Activated T-cell treated with anti-CD3 and anti-CD28 coated beads, Interleukin-2, amount 50 U/mL, for 4 hours (primary cell): Measurements from ENCODE around the gene SYP. TPM values are rescaled to one million over a fixed set of nuclear protein-coding genes. Genes with fewer than 3 reads are reported as not detected.
"Not testable (repeated sequence)": the region's sequence is repeated elsewhere in the genome, so short reads cannot be mapped to it uniquely, and the experiment has no call there.

Source experiments
- ATAC-seq, 2 donors: fragments of 200-7000 bp; cut with Tn5 transposase; one replicate each; pipeline ENCODE4 v1.10.0; 2021
- DNase-seq: peaks from one replicate; pipeline ENCODE4 v3.0.0-alpha.2; 2020
- H3K27me3 Mint-ChIP-seq: one replicate; pipeline ENCODE4 v1.8.0; 2021; ENCODE audit warnings: low read depth, mixed read lengths
- H3K36me3 Mint-ChIP-seq: one replicate; pipeline ENCODE4 v1.8.0; 2022; ENCODE audit warnings: mixed read lengths; ENCODE audit not compliant: insufficient read depth
- H3K4me1 Mint-ChIP-seq: one replicate; pipeline ENCODE4 v1.8.0; 2021; ENCODE audit warnings: low read depth, mixed read lengths
- H3K4me3 Mint-ChIP-seq: one replicate; pipeline ENCODE4 v1.8.0; 2021; ENCODE audit warnings: mild to moderate bottlenecking, moderate library complexity, mixed read lengths
- H3K9me3 Mint-ChIP-seq: one replicate; pipeline ENCODE4 v1.8.0; 2021; ENCODE audit warnings: mixed read lengths
- total RNA-seq, 3 donors: library from RNA; stranded (reverse); gene quantifications; one replicate each; pipeline ENCODE4 v1.2.1, GENCODE V29; 2021

Gene SYP
- total RNA-seq, 3 donors from 2014 or later, result 3.1 to 5.3 (median 3.8) TPM

DNA sequence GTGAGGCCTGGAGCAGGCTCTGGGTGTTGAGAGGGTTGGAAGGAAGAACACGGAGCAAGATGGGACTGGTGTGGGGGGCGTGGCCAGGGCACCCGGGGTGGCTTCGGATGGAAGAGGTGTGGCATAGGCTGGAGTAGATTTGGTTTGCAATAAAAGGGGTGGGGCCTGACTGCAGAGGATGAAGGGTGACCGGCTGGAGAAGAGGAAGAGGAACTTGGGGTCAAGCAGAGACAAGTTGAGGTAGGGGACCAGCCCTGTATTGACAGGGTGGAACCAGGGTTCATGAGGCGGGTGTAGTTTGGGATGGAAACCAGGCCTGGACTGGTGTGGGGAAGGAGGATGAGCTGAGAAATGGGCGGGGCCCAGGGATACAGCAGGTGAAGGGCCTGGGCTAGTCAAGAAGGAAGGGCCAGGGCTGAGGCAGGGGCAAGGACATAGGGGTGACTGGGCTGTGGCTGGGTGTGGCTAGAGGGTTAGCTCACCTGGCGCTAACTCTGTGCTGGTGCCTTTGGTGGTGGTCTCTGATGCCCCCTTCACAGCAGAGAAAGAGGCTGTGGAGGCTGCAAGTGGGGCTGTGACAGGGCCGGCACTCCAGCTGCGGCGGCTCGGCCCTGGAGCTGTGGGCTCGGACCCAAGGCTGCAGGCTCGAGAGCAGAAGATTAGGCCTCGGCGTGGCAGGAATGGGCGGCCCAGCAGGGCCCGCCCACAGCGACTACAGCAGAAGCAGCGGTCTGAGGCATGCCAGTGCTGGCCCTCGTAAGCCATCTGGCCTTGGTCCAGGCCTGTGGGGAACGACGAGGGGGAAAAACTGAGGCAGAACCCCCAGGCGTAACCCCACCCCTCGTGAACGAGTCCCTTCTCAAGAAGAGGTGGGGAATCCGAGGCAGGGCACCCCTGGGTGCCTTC lies 23.3 kb downstream of the SYP start:
- no peaks in the 10 kb centered on the region for H3K27me3 Mint-ChIP-seq
- H3K36me3 Mint-ChIP-seq, result peaks cover 22% of the 10 kb centered on the region
- H3K4me1 Mint-ChIP-seq, result peaks cover 19% of the 10 kb centered on the region
- no peak for ATAC-seq
- no peak overlapping the region for H3K4me3 Mint-ChIP-seq
- no peaks in the 10 kb centered on the region for H3K9me3 Mint-ChIP-seq
- DNase-seq, result no peak

DNA sequence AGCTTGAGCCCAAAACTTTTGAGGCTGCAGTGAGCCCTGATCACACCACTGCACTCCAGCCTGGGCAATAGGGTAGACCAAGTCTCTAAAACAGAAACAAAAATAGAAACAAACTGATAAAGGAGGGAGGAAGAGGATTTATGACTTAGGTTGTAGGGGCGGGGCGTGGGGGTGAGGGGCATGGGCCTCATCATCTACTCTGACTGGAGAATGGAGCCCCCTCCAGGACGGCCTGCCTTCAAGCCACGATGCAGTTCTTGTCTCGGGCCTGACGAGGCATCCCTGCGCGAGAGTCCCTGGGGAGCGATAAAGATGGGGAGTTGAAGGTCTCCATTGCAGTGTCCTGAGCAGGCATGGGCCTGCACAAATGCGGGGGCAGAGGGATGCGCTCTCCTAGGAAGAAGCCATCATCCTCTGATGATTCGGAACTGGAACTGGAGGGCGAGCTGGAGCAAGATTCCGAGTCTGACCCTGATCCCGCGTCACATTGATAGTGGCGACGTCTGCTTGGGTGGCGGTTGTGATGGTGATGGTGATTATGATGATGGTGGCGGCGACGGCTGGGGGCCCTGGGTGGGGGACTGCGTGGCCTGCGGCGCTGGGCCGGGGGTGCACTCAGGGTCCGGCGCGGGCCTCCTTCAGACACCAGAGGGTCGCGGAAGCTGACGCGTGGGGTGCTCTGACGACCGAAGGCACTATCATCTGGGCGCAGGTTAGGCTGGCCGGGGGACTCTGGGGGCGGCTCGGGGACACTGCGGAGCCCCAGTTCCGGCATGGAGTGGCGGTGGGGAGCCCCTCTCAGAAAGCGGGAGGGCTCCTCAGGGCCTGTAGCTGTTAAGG lies 24.3 kb downstream of the SYP start:
- H3K4me3 Mint-ChIP-seq, result no peak overlapping the region
- H3K4me1 Mint-ChIP-seq, result peaks cover 19% of the 10 kb centered on the region
- no peaks in the 10 kb centered on the region for H3K27me3 Mint-ChIP-seq
- ATAC-seq (no peak), DNase-seq (no peak)
- H3K9me3 Mint-ChIP-seq, result no peaks in the 10 kb centered on the region
- peaks cover 19% of the 10 kb centered on the region for H3K36me3 Mint-ChIP-seq

DNA sequence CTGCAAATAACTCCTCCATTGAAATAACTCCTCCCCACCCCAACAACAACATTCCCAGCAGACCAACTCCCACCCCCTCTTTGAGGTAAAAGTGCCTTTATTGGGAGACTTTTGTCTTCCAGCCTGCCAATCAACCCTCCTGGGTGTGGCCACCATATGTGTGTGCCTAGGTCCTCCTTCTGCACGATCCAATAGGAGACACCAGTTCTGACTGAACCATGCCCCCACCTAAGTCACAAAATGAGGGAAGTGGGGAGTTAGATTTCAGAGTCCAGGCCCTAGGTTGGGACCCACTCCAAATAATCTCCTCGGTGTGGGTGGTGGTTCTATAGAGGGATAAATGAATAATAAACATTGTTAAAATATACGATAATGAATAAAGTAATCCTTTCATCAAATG lies 25.3 kb downstream of the SYP start:
- no peak overlapping the region for H3K4me3 Mint-ChIP-seq

DNA sequence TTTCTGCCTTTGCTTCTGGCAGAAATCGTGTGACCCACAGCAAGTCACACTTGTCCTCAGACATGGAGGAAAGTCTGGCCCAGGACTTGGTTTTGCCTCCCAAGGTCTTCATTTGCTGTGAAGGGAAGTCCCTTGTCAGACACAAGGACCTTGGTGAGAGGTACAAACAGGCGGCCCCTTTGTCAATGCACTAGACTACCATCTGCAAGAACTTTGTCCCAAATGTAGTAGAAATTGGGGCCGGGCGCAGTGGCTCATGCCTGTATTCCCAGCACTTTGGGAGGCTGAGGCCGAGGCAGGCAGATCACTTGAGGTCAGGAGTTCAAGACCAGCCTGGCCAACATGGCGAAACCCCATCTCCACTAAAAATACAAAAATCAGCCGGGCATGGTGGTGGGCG lies 26.4 kb downstream of the SYP start:
- H3K27me3 Mint-ChIP-seq, DNase-seq, ATAC-seq, H3K9me3 Mint-ChIP-seq, H3K36me3 Mint-ChIP-seq: not testable (repeated sequence)
- Mint-ChIP-seq H3K4me3 (peak overlapping the region; percentile 88), H3K4me1 (peaks cover 19% of the 10 kb centered on the region)

More for the DNA sequence above, 25.3 kb downstream of the SYP start:
- DNase-seq (no peak), ATAC-seq (no peak)
- Mint-ChIP-seq H3K27me3 (no peaks in the 10 kb centered on the region), H3K9me3 (no peaks in the 10 kb centered on the region), H3K36me3 (peaks cover 13% of the 10 kb centered on the region), H3K4me1 (peaks cover 19% of the 10 kb centered on the region)

DNA sequence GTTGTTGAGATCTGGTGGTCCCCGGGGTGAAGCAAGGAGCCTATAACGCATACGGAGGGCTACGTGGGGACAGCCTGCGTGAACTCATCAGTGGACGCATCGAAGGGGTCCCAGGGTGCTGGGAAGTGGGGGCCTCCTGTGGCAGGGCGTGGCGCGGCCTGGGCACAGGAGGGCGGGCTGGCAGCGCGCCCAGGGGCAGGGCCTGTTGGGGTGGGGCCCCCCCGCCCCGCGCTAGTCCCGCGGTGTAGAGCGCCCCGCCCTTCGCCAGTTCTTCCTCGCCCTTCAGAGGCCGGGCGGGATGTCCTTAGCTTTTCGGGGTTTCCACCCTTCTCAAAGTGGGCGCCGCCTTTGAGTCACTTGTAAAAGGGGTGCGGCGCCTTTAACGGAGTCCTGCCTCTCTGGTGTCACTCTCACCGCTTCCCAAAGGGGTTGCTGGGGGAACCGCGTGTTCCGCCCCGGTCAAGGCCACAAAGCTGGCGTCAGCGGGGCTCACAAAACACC lies 27.7 kb downstream of the SYP start:
- Mint-ChIP-seq H3K27me3 (no peaks in the 10 kb centered on the region), H3K4me3 (peak overlapping the region; percentile 88), H3K9me3 (no peaks in the 10 kb centered on the region), H3K4me1 (peaks cover 28% of the 10 kb centered on the region), H3K36me3 (peaks cover 7% of the 10 kb centered on the region)
- ATAC-seq, result peak; percentile 73 to 85
- peak; percentile 63 for DNase-seq

DNA sequence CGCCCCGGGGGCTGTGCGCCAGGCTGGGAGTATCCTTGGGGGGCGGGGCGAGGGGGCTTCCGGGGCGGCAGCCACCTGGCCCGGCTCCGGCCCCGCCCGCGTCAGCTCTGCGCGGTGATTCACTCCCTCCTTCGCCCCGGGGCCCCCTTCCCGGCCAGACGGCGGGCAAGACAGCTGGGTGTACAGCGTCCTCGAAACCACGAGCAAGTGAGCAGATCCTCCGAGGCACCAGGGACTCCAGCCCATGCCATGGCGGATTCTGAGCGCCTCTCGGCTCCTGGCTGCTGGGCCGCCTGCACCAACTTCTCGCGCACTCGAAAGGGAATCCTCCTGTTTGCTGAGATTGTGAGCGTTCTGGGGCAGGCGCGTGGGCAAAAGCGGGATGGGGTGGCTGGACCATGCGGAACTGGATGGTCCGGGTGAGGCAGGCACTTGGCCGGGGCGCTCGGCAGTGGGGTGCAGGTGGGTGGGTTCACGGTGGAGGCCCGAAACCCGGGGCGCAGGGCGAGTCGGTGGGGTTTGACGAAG lies 28.2 kb downstream of the SYP start, which contains the start of gene PLP2:
Gene PLP2 (plus strand): TSS at position 147 of the 528 bp plus-strand sequence. CDS start 103 bp downstream, at position 250.
- peak within 1 kb of the TSS; percentile 88 for H3K4me3 Mint-ChIP-seq
- ATAC-seq, result peak; percentile 69 to 76

DNA sequence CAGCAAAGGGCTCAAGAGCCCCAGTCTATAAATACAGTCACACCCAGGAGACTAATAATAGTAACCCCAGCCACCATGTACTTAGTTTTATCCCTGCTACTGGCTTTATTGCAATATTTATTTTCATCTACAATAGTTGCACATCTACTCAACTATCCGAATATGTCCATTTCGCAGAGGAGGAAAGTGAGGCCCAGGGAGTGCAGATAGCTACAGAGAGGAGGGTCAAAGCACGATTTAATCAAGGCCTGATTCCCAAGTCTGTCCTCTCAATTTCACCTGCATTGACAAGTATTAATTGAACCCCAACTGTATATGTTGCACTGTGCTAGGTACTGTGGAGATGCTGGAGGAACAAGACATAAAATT lies 32.3 kb downstream of the SYP start:
- no peak for DNase-seq
- H3K27me3 Mint-ChIP-seq, result no peaks in the 10 kb centered on the region
- peak overlapping the region; percentile 83 for H3K4me3 Mint-ChIP-seq
- ATAC-seq, result no peak
- H3K4me1 Mint-ChIP-seq, result peaks cover 30% of the 10 kb centered on the region
- no peaks in the 10 kb centered on the region for H3K36me3 Mint-ChIP-seq
- H3K9me3 Mint-ChIP-seq, result no peaks in the 10 kb centered on the region

More for the DNA sequence above, 28.2 kb downstream of the SYP start, which contains the start of gene PLP2:
- Mint-ChIP-seq H3K4me1 (peaks cover 31% of the 10 kb centered on the region), H3K9me3 (no peaks in the 10 kb centered on the region), H3K36me3 (peaks cover 7% of the 10 kb centered on the region), H3K27me3 (no peaks in the 10 kb centered on the region)
- peak; percentile 73 for DNase-seq

DNA sequence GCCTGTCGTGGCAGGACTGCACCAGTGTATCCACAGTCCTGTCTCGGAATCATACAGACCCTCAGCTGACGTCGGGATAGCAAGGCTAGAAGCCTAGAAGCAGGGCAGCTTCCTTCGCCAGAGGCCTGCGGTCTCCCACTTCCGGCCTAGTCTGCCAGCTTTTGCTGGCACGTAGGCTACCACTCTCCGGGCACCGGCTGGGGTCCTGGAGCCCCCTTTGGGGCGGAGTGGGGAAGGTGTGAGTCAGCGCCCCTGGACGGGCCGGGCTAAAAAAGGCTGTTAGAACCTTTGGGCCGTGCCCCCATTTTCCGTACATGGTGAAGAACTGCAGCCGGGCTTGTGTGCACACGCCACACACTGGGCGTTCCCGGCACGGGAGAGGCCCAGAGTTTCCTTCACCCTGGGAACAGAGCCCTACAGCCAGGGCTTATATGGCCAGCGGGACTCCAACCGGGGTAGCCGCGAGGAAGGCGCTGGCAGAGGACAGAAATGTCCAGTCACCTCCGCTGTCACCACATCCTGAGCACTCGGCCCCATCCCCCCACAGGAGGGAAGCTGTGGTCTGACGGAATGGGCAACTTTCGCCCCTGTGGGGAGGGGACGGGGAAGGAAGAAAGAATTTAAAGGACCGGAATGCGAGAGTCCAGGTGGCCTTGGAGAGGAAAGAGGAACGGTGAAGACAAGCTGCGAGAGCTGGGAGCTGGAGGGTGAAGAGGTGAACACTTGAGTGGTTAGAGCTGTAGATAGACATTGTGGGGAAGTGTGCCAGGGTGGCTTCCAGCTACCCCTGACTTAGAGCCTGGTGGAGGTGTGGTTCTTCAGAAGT lies 32.9 kb downstream of the SYP start:
- peak; percentile 48 for DNase-seq
- Mint-ChIP-seq H3K9me3 (no peaks in the 10 kb centered on the region), H3K36me3 (no peaks in the 10 kb centered on the region), H3K4me3 (peak overlapping the region; percentile 83), H3K4me1 (peaks cover 28% of the 10 kb centered on the region), H3K27me3 (no peaks in the 10 kb centered on the region)
- peak; percentile 15 to 18 for ATAC-seq

DNA sequence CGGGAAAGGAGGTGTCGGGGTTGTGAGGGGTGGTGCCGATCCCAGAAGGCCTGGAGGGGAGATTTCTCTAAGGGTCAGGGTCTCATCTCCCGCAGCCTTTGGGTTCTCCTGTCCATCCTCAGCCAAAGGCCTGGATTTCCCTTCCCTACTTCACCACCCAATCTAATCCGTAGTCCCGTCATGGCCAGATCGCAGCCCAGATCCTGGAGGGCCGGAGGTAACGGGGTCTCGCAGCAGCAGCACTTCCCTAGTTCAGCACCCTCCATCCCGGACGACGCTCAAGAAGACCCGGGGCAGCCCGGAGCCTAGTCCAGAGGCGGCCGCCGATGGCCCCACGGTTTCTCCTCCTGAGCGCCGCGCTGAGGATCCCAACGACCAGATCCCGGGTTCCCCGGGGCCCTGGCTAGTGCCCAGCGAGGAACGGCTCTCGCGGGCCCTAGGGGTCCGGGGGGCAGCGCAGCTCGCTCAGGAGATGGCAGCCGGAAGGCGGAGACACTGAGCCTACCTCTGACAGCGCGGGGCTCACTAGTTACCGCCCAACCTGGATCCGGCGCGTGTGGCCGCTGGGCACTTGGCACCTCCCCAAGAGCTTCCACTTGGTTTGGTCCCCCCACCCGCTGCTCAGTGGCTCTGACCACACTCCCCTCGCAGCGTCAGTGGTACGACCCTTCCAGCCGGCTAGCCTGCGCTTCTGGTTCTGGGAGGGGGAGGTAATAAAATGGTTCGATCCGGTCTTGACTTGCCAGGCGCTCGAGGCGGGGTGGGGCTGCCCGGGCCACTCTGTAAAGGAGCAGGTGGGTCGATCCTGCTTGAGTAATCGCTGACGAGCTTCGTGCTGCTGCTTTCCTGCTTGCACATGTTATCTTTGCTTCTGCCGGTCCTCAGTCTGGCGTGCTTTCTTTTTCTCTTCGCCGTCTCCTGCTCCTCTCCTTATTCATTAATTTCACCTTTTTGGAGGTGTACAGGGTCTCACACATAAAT lies 33.8 kb downstream of the SYP start:
- ATAC-seq, result peak; percentile 64
- H3K4me1 Mint-ChIP-seq, result peaks cover 28% of the 10 kb centered on the region
- no peaks in the 10 kb centered on the region for H3K36me3 Mint-ChIP-seq
- no peaks in the 10 kb centered on the region for H3K9me3 Mint-ChIP-seq
- DNase-seq, result peak; percentile 63
- H3K4me3 Mint-ChIP-seq, result peak overlapping the region; percentile 83
- H3K27me3 Mint-ChIP-seq, result no peaks in the 10 kb centered on the region

DNA sequence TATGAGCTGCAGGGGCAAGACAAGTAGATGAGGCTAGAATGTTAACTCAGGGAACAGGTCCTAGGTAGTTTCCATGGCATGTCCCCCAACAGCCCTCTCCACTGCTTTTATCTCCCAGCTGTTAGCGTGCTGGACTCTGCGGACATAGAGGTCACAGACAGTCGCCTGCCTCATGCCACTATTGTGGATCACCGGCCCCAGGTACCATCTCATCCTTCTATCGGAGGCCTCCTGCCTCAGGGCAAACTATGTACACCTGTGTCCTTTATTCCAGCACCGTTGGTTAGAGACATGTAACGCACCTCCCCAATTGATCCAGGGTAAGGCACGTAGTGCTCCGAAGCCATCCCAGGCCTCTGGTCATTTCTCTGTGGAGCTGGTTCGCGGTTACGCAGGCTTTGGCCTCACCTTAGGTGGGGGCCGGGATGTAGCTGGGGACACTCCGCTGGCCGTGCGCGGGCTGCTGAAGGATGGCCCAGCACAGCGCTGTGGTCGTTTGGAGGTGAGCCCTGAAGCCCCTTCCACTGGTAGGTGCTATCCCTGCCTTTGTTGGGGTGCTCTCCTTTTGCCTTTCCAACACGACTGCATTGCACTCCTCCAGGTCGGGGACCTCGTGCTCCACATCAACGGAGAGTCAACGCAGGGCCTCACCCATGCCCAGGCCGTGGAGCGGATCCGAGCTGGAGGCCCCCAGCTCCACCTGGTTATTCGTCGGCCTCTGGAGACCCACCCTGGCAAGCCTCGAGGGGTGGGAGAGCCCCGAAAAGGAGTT lies 35.2 kb downstream of the SYP start:
- DNase-seq, result no peak
- H3K36me3 Mint-ChIP-seq, result no peaks in the 10 kb centered on the region
- no peak overlapping the region for H3K4me3 Mint-ChIP-seq
- no peaks in the 10 kb centered on the region for H3K9me3 Mint-ChIP-seq
- peaks cover 28% of the 10 kb centered on the region for H3K4me1 Mint-ChIP-seq
- H3K27me3 Mint-ChIP-seq, result no peaks in the 10 kb centered on the region
- no peak for ATAC-seq

DNA sequence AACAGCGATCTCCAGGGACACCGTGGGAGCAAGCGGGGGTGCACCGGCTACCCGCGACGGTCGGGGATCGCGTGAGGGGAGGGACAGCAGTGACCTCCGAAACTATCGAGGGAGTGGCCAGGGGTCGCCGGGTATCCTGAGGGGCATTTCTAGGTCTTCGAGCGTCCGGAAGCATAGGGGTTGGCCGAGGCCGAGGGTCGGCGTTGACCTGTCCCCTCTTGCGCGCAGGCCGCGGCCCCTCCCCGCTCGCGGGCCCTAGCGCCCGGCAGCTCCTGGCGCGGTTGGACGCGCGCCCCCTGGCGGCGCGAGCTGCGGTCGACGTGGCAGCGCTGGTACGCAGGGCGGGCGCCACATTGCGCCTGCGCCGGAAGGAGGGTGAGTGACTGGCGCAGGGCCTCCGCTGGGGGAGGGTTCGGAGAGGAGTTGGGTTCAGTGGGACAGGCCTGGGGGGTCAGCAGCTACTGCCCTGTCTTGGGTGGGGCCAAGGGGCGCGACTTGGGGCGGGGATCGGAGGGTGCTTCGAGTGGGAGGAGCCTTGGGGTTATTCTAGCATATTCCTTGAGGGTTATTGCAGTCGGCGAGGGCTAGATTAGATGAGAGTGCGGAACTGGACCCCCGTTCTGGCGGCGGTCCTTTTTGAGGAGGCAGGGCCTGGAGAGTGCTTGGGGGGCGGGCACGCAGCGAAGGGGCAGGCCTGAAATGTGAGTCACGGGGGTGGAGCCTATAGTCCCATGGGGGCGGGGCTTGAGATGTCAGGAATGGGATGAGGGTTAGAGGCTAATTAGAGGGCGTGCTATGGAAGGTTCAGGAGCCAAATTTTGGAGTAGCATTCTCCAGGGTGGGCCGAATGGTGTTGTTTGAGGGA lies 36.2 kb downstream of the SYP start:
- Mint-ChIP-seq H3K27me3 (no peaks in the 10 kb centered on the region), H3K4me1 (peaks cover 28% of the 10 kb centered on the region), H3K36me3 (no peaks in the 10 kb centered on the region), H3K9me3 (no peaks in the 10 kb centered on the region), H3K4me3 (peak overlapping the region; percentile 79)
- ATAC-seq (peak; percentile 69 to 75), DNase-seq (peak; percentile 73)
